GM23248 (cell line): Measurements from ENCODE around the gene DPP6. TPM values are rescaled to one million over a fixed set of nuclear protein-coding genes. Genes with fewer than 3 reads are reported as not detected.
"Not testable (repeated sequence)": the region's sequence is repeated elsewhere in the genome, so short reads cannot be mapped to it uniquely, and the experiment has no call there.

Experiments
- DNase-seq: peaks from one replicate; pipeline ENCODE4 v3.0.0-alpha.2; 2015
- H2AFZ ChIP-seq: fragments of 200-600 bp; sonication (generic); 2 replicates; pipeline ENCODE4 v1.6.1; 2016; ENCODE audit warnings: antibody characterized with exemption
- H3F3A ChIP-seq: fragments of 200-600 bp; sonication (generic); 2 replicates; pipeline ENCODE4 v1.6.1; 2016; ENCODE audit warnings: mild to moderate bottlenecking, antibody characterized with exemption, mixed run types; ENCODE audit not compliant: insufficient read depth
- H3K27ac ChIP-seq: fragments of 200-600 bp; sonication (generic); 2 replicates; pipeline ENCODE4 v1.5.1; 2016; ENCODE audit warnings: mild to moderate bottlenecking
- H3K27me3 ChIP-seq: fragments of 200-600 bp; sonication (generic); replicated peaks from 2 replicates; pipeline ENCODE4 v1.6.1; 2016; ENCODE audit warnings: mild to moderate bottlenecking; ENCODE audit not compliant: insufficient read depth
- H3K36me3 ChIP-seq: fragments of 200-600 bp; sonication (generic); 2 replicates; pipeline ENCODE4 v1.6.1; 2016; ENCODE audit warnings: low read depth, mild to moderate bottlenecking
- H3K4me1 ChIP-seq: fragments of 200-600 bp; sonication (generic); 2 replicates; pipeline ENCODE4 v1.6.1; 2016; ENCODE audit warnings: mild to moderate bottlenecking; ENCODE audit not compliant: insufficient read depth
- H3K4me2 ChIP-seq: fragments of 200-600 bp; sonication (generic); one replicate; pipeline ENCODE4 v1.6.1; 2016; ENCODE audit warnings: mild to moderate bottlenecking; ENCODE audit not compliant: unreplicated experiment
- H3K4me3 ChIP-seq: fragments of 200-600 bp; sonication (generic); 2 replicates; pipeline ENCODE4 v1.5.1; 2016; ENCODE audit warnings: mild to moderate bottlenecking
- H3K79me2 ChIP-seq: fragments of 200-600 bp; sonication (generic); 2 replicates; pipeline ENCODE4 v1.6.1; 2016; ENCODE audit warnings: mild to moderate bottlenecking; ENCODE audit not compliant: insufficient read depth
- H3K9ac ChIP-seq: fragments of 200-600 bp; sonication (generic); 2 replicates; pipeline ENCODE4 v1.6.1; 2016; ENCODE audit warnings: mild to moderate bottlenecking
- H3K9me2 ChIP-seq: fragments of 200-600 bp; sonication (generic); 2 replicates; pipeline ENCODE4 v1.6.1; 2016; ENCODE audit warnings: mixed run types, mild to moderate bottlenecking, moderate library complexity; ENCODE audit not compliant: insufficient read depth
- H3K9me3 ChIP-seq: fragments of 200-600 bp; sonication (generic); one replicate; pipeline ENCODE4 v1.6.1; 2017; ENCODE audit warnings: low read depth
- H4K20me1 ChIP-seq: fragments of 200-600 bp; sonication (generic); 2 replicates; pipeline ENCODE4 v1.6.0; 2016; ENCODE audit not compliant: insufficient read depth
- WGBS, 2 experiments: methylation state at CpG; one replicate each; pipeline ENCODE4 v1.1.6; 2015 to 2017; ENCODE audit warnings: low lambda C conversion rate in 2 of 2, low coverage in 1 of 2; ENCODE audit errors: missing lambda C conversion rate in 2 of 2; 5-methylcytosine and 5-hydroxymethylcytosine counted together
- in situ Hi-C: fragments of 300-500 bp; cut with MboI; formaldehyde crosslinking; loops from 2 replicates; pipeline ENCODE4 v1.15.0; 2020
- polyA plus RNA-seq: library from polyadenylated mRNA; unstranded; fragments of >200 nt; fragmentation: Nextera tagmentation; extraction: Ambion mirVana; gene quantifications from 2 replicates; pipeline ENCODE4 v1.2.1, GENCODE V29; 2016
- total RNA-seq: library from RNA; depleted of rRNA; stranded (reverse); fragments of >200 nt; shearing (Covaris generic); gene quantifications from 2 replicates; pipeline ENCODE4 v1.2.3, GENCODE V29; 2014

DPP6 gene
- total and polyA plus RNA-seq, 2 experiments from 2014 or later = not detected

GRCh38 chr7:154120825-154121224, 68.6 kb downstream of the DPP6 start:
- H3K4me2 ChIP-seq, in situ Hi-C loops, H3K27me3 ChIP-seq: not testable (repeated sequence)

GRCh38 chr7:154122720-154123119, 70.5 kb downstream of the DPP6 start:
- H3F3A ChIP-seq, H3K27me3 ChIP-seq, H4K20me1 ChIP-seq, H3K79me2 ChIP-seq, H3K9me2 ChIP-seq, in situ Hi-C loops, H3K4me3 ChIP-seq, H2AFZ ChIP-seq, DNase-seq, H3K9me3 ChIP-seq, H3K4me1 ChIP-seq, H3K9ac ChIP-seq, H3K36me3 ChIP-seq, H3K27ac ChIP-seq, H3K4me2 ChIP-seq: not testable (repeated sequence)
- WGBS, 2 experiments = 30 to 35% methylated on average over 8 to 10 of the region's 10 CpGs

More at GRCh38 chr7:154120825-154121224, 68.6 kb downstream of the DPP6 start:
- 5 to 6% methylated on average over 5 of the region's 5 CpGs for WGBS, 2 experiments
- not testable (repeated sequence) for H3K9me3 ChIP-seq, H3K79me2 ChIP-seq, H3K9ac ChIP-seq, H3K4me1 ChIP-seq, H3K4me3 ChIP-seq, H3K9me2 ChIP-seq, H3K36me3 ChIP-seq, H4K20me1 ChIP-seq, DNase-seq, H3F3A ChIP-seq, H2AFZ ChIP-seq, H3K27ac ChIP-seq

GRCh38 chr7:154123397-154123796, 71.2 kb downstream of the DPP6 start:
- in situ Hi-C loops, H3K9ac ChIP-seq, H3K27me3 ChIP-seq, H3K27ac ChIP-seq, H3K4me3 ChIP-seq, H4K20me1 ChIP-seq, H3K36me3 ChIP-seq, H2AFZ ChIP-seq, H3K9me2 ChIP-seq, H3F3A ChIP-seq, H3K4me1 ChIP-seq, DNase-seq, H3K4me2 ChIP-seq, H3K79me2 ChIP-seq, H3K9me3 ChIP-seq: not testable (repeated sequence)
- 17 to 57% methylated on average over 1 to 7 of the region's 7 CpGs for WGBS, 2 experiments

GRCh38 chr7:154129142-154129541, 76.9 kb downstream of the DPP6 start:
- H4K20me1 ChIP-seq, H3K9me3 ChIP-seq, H3K36me3 ChIP-seq, H3K27me3 ChIP-seq, DNase-seq, H2AFZ ChIP-seq, H3K9me2 ChIP-seq, H3F3A ChIP-seq, in situ Hi-C loops, H3K79me2 ChIP-seq, H3K4me2 ChIP-seq, H3K4me3 ChIP-seq, H3K9ac ChIP-seq, H3K4me1 ChIP-seq, H3K27ac ChIP-seq: not testable (repeated sequence)
- WGBS, 2 experiments = 17 to 22% methylated on average over 5 of the region's 5 CpGs

- H3K36me3 ChIP-seq, H3K9ac ChIP-seq, H3K9me3 ChIP-seq, H3F3A ChIP-seq, H3K4me3 ChIP-seq, H3K4me2 ChIP-seq, H2AFZ ChIP-seq, H3K27me3 ChIP-seq, H3K9me2 ChIP-seq, DNase-seq, H3K4me1 ChIP-seq, in situ Hi-C loops, H4K20me1 ChIP-seq, H3K27ac ChIP-seq, H3K79me2 ChIP-seq: not testable (repeated sequence)
- 21 to 24% methylated on average over 3 of the region's 4 CpGs for WGBS, 2 experiments
These were observed 80.4 kb downstream of the DPP6 start for GRCh38 chr7:154132617-154133016.

- H3K9me2 ChIP-seq, in situ Hi-C loops, H3K27me3 ChIP-seq, H3K4me1 ChIP-seq, H2AFZ ChIP-seq, DNase-seq, H3K27ac ChIP-seq, H3K4me2 ChIP-seq, H4K20me1 ChIP-seq, H3K36me3 ChIP-seq, H3K9ac ChIP-seq, H3K4me3 ChIP-seq, H3K79me2 ChIP-seq, H3K9me3 ChIP-seq, H3F3A ChIP-seq: not testable (repeated sequence)
- 0 to 7% methylated on average over 3 to 5 of the region's 7 CpGs for WGBS, 2 experiments
These were observed 81.6 kb downstream of the DPP6 start for GRCh38 chr7:154133703-154134277.

GRCh38 chr7:154134698-154135097, 82.5 kb downstream of the DPP6 start:
- H3F3A ChIP-seq, in situ Hi-C loops, H3K9me3 ChIP-seq, DNase-seq, H2AFZ ChIP-seq, H3K79me2 ChIP-seq, H3K27ac ChIP-seq, H3K9me2 ChIP-seq, H3K36me3 ChIP-seq, H3K9ac ChIP-seq, H3K4me1 ChIP-seq, H4K20me1 ChIP-seq, H3K27me3 ChIP-seq, H3K4me2 ChIP-seq, H3K4me3 ChIP-seq: not testable (repeated sequence)
- WGBS, 2 experiments = 83% methylated on average over 1 of the region's 1 CpG; no CpG with 5 or more reads in 1 of the 2 experiments

- not testable (repeated sequence) for H3K27ac ChIP-seq, H3K4me3 ChIP-seq, H3K36me3 ChIP-seq
These were observed 83.4 kb downstream of the DPP6 start for GRCh38 chr7:154135646-154136045.

More at GRCh38 chr7:154135646-154136045, 83.4 kb downstream of the DPP6 start:
- H3K4me1 ChIP-seq, H3K9ac ChIP-seq, H2AFZ ChIP-seq, H3F3A ChIP-seq, DNase-seq, H3K9me2 ChIP-seq, H4K20me1 ChIP-seq, H3K27me3 ChIP-seq, in situ Hi-C loops, H3K79me2 ChIP-seq, H3K9me3 ChIP-seq, H3K4me2 ChIP-seq: not testable (repeated sequence)
